ENCODE measurements around the gene MED25. TPM values are rescaled to one million over a fixed set of nuclear protein-coding genes. Genes with fewer than 3 reads are reported as not detected.
A peak's percentile ranks its signal among the peaks of the same experiment; 100 is the strongest.

MED25 gene
- total RNA-seq, 1 experiment from 2014 or later, result 93.0 TPM

DNA sequence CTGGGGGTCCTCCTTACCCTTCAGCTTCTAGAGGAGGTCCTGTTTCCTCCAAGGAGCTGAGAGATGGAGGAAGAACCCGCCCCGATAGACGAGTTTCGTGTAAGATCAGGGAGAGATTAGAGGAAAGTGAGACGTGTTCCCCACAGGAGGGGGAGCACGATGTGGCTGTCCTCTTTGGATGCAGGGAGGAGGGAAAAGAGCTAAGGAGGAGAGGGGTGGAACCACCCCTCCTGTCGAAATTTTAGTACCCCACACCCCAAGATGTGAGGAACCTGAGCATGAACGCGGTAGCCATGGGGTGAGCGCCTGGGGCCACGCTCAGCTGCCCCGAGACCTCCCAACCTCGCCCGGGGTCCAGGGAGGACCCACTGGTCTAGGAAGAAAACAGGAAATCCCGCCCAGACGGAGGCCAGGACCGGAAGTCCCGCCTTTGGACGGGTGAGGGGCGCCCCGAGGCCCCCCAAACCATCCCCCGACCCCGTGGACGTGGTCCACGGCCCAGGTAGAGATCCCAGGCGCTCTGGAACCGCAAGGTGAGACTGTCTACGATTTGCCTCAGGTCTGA, 57.9 kb downstream of the MED25 start:
- Histone ChIP-seq H3K27ac (ENCODE audit: low read depth, low read length, poor library complexity, severe bottlenecking) (peak overlapping the region; percentile 99), H3K4me3 (ENCODE audit: low read depth, low read length, poor library complexity, severe bottlenecking) (peak overlapping the region; percentile 95), H3K27me3 (replicated peaks; ENCODE audit: insufficient read depth, low read depth, low read length, poor library complexity) (no peaks in the 10 kb centered on the region), H3K9me3 (ENCODE audit: low read depth, low read length, poor library complexity, severe bottlenecking) (no peaks in the 10 kb centered on the region), H3K4me1 (ENCODE audit: insufficient read depth, low read length, poor library complexity, severe bottlenecking) (peaks cover 17% of the 10 kb centered on the region), H3K36me3 (ENCODE audit: insufficient read depth, low read length, poor library complexity, severe bottlenecking) (peaks cover 20% of the 10 kb centered on the region)
- TF ChIP-seq EZH2 (IDR thresholded peaks at IDR 0.05; ENCODE audit: borderline replicate concordance, low read depth, low read length, poor library complexity, severe bottlenecking), result no peak
- no peak for TF ChIP-seq CTCF (conservative IDR thresholded peaks at IDR 0.05; ENCODE audit: low read depth, low read length)
- intact Hi-C loops (cut with micrococcal nuclease; ENCODE audit: unreplicated experiment), result loop anchor here (10.0 kb wide), 1 partner anchor 381 kb away; the partner anchor contains the start of gene RPS11
- DNase-seq (ENCODE audit: low spot score), result peak; percentile 61
- ChIA-PET CTCF (interaction anchor here (0.6 kb wide), 1 partner anchor 11 kb away, joined by 10 read pairs; no protein-coding TSS in a partner anchor), POLR2A (ENCODE audit: low non-redundant PET) (interaction anchor here (0.5 to 1.0 kb wide), 4 partner anchors 11 to 883 kb away, joined by 3 to 8 read pairs (median 5); partner anchors contain the start of genes GYS1 and RUVBL2)
- BruUV-seq (replicated peaks), result TSS peak; percentile 61

- Histone ChIP-seq H3K4me3 (ENCODE audit: low read depth, low read length, poor library complexity, severe bottlenecking) (peak overlapping the region; percentile 95), H3K27ac (ENCODE audit: low read depth, low read length, poor library complexity, severe bottlenecking) (peak overlapping the region; percentile 99), H3K27me3 (replicated peaks; ENCODE audit: insufficient read depth, low read depth, low read length, poor library complexity) (no peaks in the 10 kb centered on the region), H3K36me3 (ENCODE audit: insufficient read depth, low read length, poor library complexity, severe bottlenecking) (peaks cover 20% of the 10 kb centered on the region), H3K4me1 (ENCODE audit: insufficient read depth, low read length, poor library complexity, severe bottlenecking) (peaks cover 17% of the 10 kb centered on the region), H3K9me3 (ENCODE audit: low read depth, low read length, poor library complexity, severe bottlenecking) (no peaks in the 10 kb centered on the region)
- TF ChIP-seq CTCF (conservative IDR thresholded peaks at IDR 0.05; ENCODE audit: low read depth, low read length), result no peak
- no peak for TF ChIP-seq EZH2 (IDR thresholded peaks at IDR 0.05; ENCODE audit: borderline replicate concordance, low read depth, low read length, poor library complexity, severe bottlenecking)
- BruUV-seq (replicated peaks), result no TSS peak
- DNase-seq (ENCODE audit: low spot score), result peak; percentile 99
- intact Hi-C loops (cut with micrococcal nuclease; ENCODE audit: unreplicated experiment), result loop anchor here (10.0 kb wide), 1 partner anchor 382 kb away; the partner anchor contains the start of gene RPS11
- ChIA-PET CTCF (interaction anchor here (0.6 kb wide), 1 partner anchor 11 kb away, joined by 10 read pairs; no protein-coding TSS in a partner anchor), POLR2A (ENCODE audit: low non-redundant PET) (interaction anchor here (0.5 to 1.0 kb wide), 5 partner anchors 11 to 883 kb away, joined by 3 to 8 read pairs (median 5); partner anchors contain the start of genes GYS1 and RUVBL2)
These were observed 58.4 kb downstream of the MED25 start for GRCh38 chr19:49876422-49877019.

- H3K27me3 ChIP-seq (replicated peaks; ENCODE audit: insufficient read depth, low read depth, low read length, poor library complexity), result no peaks in the 10 kb centered on the region
- ChIA-PET CTCF (no interaction called here), POLR2A (ENCODE audit: low non-redundant PET) (interaction anchor here (0.5 to 0.6 kb wide), 4 partner anchors 49 to 451 kb away, joined by 3 to 12 read pairs (median 5); partner anchors contain the start of gene NUP62)
- H3K36me3 ChIP-seq (ENCODE audit: insufficient read depth, low read length, poor library complexity, severe bottlenecking), result peaks cover 26% of the 10 kb centered on the region
- peak; percentile 100 for DNase-seq (ENCODE audit: low spot score)
- H3K27ac ChIP-seq (ENCODE audit: low read depth, low read length, poor library complexity, severe bottlenecking), result peak within 1 kb of the TSS; percentile 99
- peak within 1 kb of the TSS; percentile 95 for H3K4me3 ChIP-seq (ENCODE audit: low read depth, low read length, poor library complexity, severe bottlenecking)
- peaks cover 17% of the 10 kb centered on the region for H3K4me1 ChIP-seq (ENCODE audit: insufficient read depth, low read length, poor library complexity, severe bottlenecking)
- TF ChIP-seq EZH2 (IDR thresholded peaks at IDR 0.05; ENCODE audit: borderline replicate concordance, low read depth, low read length, poor library complexity, severe bottlenecking), result no peak
- TF ChIP-seq CTCF (conservative IDR thresholded peaks at IDR 0.05; ENCODE audit: low read depth, low read length), result no peak
- H3K9me3 ChIP-seq (ENCODE audit: low read depth, low read length, poor library complexity, severe bottlenecking), result no peaks in the 10 kb centered on the region
- no TSS peak for BruUV-seq (replicated peaks)
- intact Hi-C loops (cut with micrococcal nuclease; ENCODE audit: unreplicated experiment), result loop anchor here (10.0 kb wide), 1 partner anchor 382 kb away; the partner anchor contains the start of gene RPS11
These were observed 59.2 kb downstream of the MED25 start, which contains the start of the genes AKT1S1 and TBC1D17 for GRCh38 chr19:49877020-49877878. Gene AKT1S1, minus strand, starts transcription at chr19:49877355. Its CDS starts 4,060 bp downstream, at chr19:49873295. Gene TBC1D17, plus strand, starts transcription at chr19:49877702. Its CDS starts 22 bp downstream, at chr19:49877724.
